NT2/D1 (cell line): Measurements from ENCODE around the gene PRTG.

ENCODE experiments used
- SUZ12 ChIP-seq: IDR thresholded peaks from 2 replicates; pipeline ENCODE4 v1.6.1; 2011; ENCODE audit not compliant: insufficient read length, insufficient read depth; ENCODE audit errors: extremely low read depth
- YY1 ChIP-seq: IDR thresholded peaks from 2 replicates; pipeline ENCODE4 v1.6.1; 2011; ENCODE audit not compliant: insufficient read length, insufficient read depth
- ZNF274 ChIP-seq: IDR thresholded peaks from 2 replicates; pipeline ENCODE4 v1.6.1; 2011; ENCODE audit warnings: mild to moderate bottlenecking, low read depth, low read length

DNA sequence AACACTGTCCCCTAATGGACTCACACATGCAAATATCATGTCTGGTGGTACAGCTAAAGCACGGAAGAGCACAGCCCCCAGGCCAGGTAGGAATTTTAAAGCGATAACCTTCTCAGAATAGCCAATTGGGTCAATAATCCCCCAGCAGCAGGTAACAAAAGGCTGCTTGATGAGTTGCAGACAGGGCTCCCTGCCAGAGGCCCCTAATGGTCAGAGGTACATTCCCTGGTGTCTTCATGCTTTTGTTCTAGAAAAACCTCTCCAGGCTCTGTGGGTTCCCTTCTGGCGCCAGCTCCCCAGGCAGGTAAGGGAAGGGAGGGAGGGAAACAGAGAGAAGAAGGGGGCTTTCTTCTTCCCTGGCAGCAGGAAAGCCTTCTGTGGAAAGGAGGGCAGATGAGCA is 43.4 kb upstream of the PRTG start:
- TF ChIP-seq ZNF274 = no peak
- no peak for TF ChIP-seq SUZ12
- TF ChIP-seq YY1 = no peak
